Effector memory CD4-positive, alpha-beta T cell (primary cell): ENCODE measurements around the gene NHLH1.

ENCODE experiments used
- DNase-seq, 3 donors: peaks; one replicate each; pipeline ENCODE4 v3.0.0-alpha.2; 2020
- H3K27ac ChIP-seq: 2 replicates; pipeline ENCODE4 v1.7.0; 2013; ENCODE audit warnings: mild to moderate bottlenecking, low read length, moderate library complexity; ENCODE audit not compliant: insufficient read depth, poor library complexity, severe bottlenecking
- H3K27me3 ChIP-seq: replicated peaks from 2 replicates; pipeline ENCODE4 v1.7.0; 2013; ENCODE audit warnings: mild to moderate bottlenecking, low read length; ENCODE audit not compliant: insufficient read depth, control insufficient read depth, poor library complexity, severe bottlenecking
- H3K36me3 ChIP-seq: 2 replicates; pipeline ENCODE4 v1.7.0; 2013; ENCODE audit warnings: mild to moderate bottlenecking, low read length, moderate library complexity; ENCODE audit not compliant: control insufficient read depth, insufficient read depth
- H3K4me1 ChIP-seq: 2 replicates; pipeline ENCODE4 v1.7.0; 2013; ENCODE audit warnings: low read length, mild to moderate bottlenecking; ENCODE audit not compliant: control insufficient read depth, insufficient read depth, poor library complexity, severe bottlenecking
- H3K4me3 ChIP-seq: 2 replicates; pipeline ENCODE4 v1.7.0; 2013; ENCODE audit warnings: low read length, low read depth, mild to moderate bottlenecking; ENCODE audit not compliant: insufficient read depth, poor library complexity, severe bottlenecking
- H3K9me3 ChIP-seq: 2 replicates; pipeline ENCODE4 v1.7.0; 2013; ENCODE audit warnings: mild to moderate bottlenecking, low read length, moderate library complexity; ENCODE audit not compliant: control insufficient read depth

Gene NHLH1

GRCh38 chr1:160357286-160358002 lies 9.4 kb upstream of the NHLH1 start:
- Histone ChIP-seq H3K9me3 (no peaks in the 10 kb centered on the region), H3K27ac (no peak overlapping the region), H3K36me3 (peaks cover 67% of the 10 kb centered on the region), H3K27me3 (no peaks in the 10 kb centered on the region), H3K4me3 (no peak overlapping the region), H3K4me1 (no peaks in the 10 kb centered on the region)
- DNase-seq = no peak

- no peaks in the 10 kb centered on the region for H3K27me3 ChIP-seq
- H3K36me3 ChIP-seq = peaks cover 61% of the 10 kb centered on the region
- no peak for DNase-seq
- H3K9me3 ChIP-seq = no peaks in the 10 kb centered on the region
- H3K4me3 ChIP-seq = no peak overlapping the region
- H3K4me1 ChIP-seq = no peaks in the 10 kb centered on the region
- no peak overlapping the region for H3K27ac ChIP-seq
Observed at GRCh38 chr1:160358073-160358472, 8.8 kb upstream of the NHLH1 start.

- H3K4me3 ChIP-seq = no peak overlapping the region
- H3K27ac ChIP-seq = no peak overlapping the region
- no peaks in the 10 kb centered on the region for H3K4me1 ChIP-seq
- no peak for DNase-seq
- peaks cover 45% of the 10 kb centered on the region for H3K36me3 ChIP-seq
- no peaks in the 10 kb centered on the region for H3K27me3 ChIP-seq
- no peaks in the 10 kb centered on the region for H3K9me3 ChIP-seq
Observed at GRCh38 chr1:160359559-160360226, 7.2 kb upstream of the NHLH1 start.

- no peak for DNase-seq
- H3K27me3 ChIP-seq = no peaks in the 10 kb centered on the region
- no peaks in the 10 kb centered on the region for H3K4me1 ChIP-seq
- H3K27ac ChIP-seq = no peak overlapping the region
- peaks cover 39% of the 10 kb centered on the region for H3K36me3 ChIP-seq
- H3K4me3 ChIP-seq = no peak overlapping the region
- H3K9me3 ChIP-seq = no peaks in the 10 kb centered on the region
Observed at GRCh38 chr1:160360227-160360695, 6.6 kb upstream of the NHLH1 start.

GRCh38 chr1:160361199-160361598 lies 5.7 kb upstream of the NHLH1 start:
- H3K27me3 ChIP-seq = no peaks in the 10 kb centered on the region
- DNase-seq = no peak
- H3K9me3 ChIP-seq = no peaks in the 10 kb centered on the region
- no peak overlapping the region for H3K27ac ChIP-seq
- no peaks in the 10 kb centered on the region for H3K4me1 ChIP-seq
- H3K36me3 ChIP-seq = peaks cover 29% of the 10 kb centered on the region
- H3K4me3 ChIP-seq = no peak overlapping the region

- H3K27ac ChIP-seq = no peak overlapping the region
- no peak for DNase-seq
Observed at GRCh38 chr1:160361814-160362167, 5.1 kb upstream of the NHLH1 start.

GRCh38 chr1:160362168-160362957 lies 4.5 kb upstream of the NHLH1 start:
- no peak overlapping the region for H3K4me3 ChIP-seq
- no peak for DNase-seq
- no peaks in the 10 kb centered on the region for H3K27me3 ChIP-seq
- H3K27ac ChIP-seq = no peak overlapping the region
- H3K9me3 ChIP-seq = no peaks in the 10 kb centered on the region
- H3K36me3 ChIP-seq = peaks cover 18% of the 10 kb centered on the region
- H3K4me1 ChIP-seq = no peaks in the 10 kb centered on the region

More at GRCh38 chr1:160361814-160362167, 5.1 kb upstream of the NHLH1 start:
- Histone ChIP-seq H3K36me3 (peaks cover 24% of the 10 kb centered on the region), H3K9me3 (no peaks in the 10 kb centered on the region), H3K4me1 (no peaks in the 10 kb centered on the region), H3K4me3 (no peak overlapping the region), H3K27me3 (no peaks in the 10 kb centered on the region)

GRCh38 chr1:160363010-160363409 lies 3.9 kb upstream of the NHLH1 start:
- Histone ChIP-seq H3K9me3 (no peaks in the 10 kb centered on the region), H3K4me1 (no peaks in the 10 kb centered on the region), H3K36me3 (peaks cover 11% of the 10 kb centered on the region), H3K27ac (no peak overlapping the region), H3K27me3 (no peaks in the 10 kb centered on the region), H3K4me3 (no peak overlapping the region)
- no peak for DNase-seq

GRCh38 chr1:160363951-160364735 lies 2.7 kb upstream of the NHLH1 start:
- H3K4me3 ChIP-seq = no peak overlapping the region
- no peaks in the 10 kb centered on the region for H3K27me3 ChIP-seq
- no peaks in the 10 kb centered on the region for H3K4me1 ChIP-seq
- no peak for DNase-seq
- H3K36me3 ChIP-seq = peaks cover 6% of the 10 kb centered on the region
- no peak overlapping the region for H3K27ac ChIP-seq
- no peaks in the 10 kb centered on the region for H3K9me3 ChIP-seq
